ENCODE data around the gene PGA3.
"Not testable (repeated sequence)": the region's sequence is repeated elsewhere in the genome, so short reads cannot be mapped to it uniquely, and the experiment has no call there.

Gene PGA3

GRCh38 chr11:61170566-61170965, 32.7 kb upstream of the PGA3 start:
- no peak for DNase-seq (ENCODE audit: low read depth in 2 of 3, low spot score in 1 of 3)

DNA sequence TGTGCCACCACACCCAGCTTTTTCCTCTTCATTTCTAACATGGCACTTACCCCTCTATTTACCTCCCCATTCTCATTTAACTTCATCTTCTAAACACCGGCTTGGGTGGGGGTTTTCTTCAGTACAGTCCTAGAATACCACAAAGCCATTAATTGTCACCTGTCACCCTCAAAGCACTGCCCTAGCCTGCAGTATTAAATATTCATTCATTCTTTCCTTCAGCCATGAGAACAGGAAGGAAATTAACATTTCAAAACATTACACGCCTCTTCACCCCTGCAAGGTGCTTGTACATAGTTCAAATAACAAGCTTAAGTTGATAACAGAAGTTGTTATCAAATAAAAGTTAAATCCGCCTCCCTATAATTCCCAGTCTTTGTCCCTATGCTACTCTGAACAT, 31.4 kb upstream of the PGA3 start:
- DNase-seq (ENCODE audit: low read depth in 2 of 3, low spot score in 1 of 3) = no peak

- DNase-seq (ENCODE audit: low read depth in 2 of 3, low spot score in 1 of 3) = no peak
These were observed 31.0 kb upstream of the PGA3 start for GRCh38 chr11:61172356-61172755.

DNA sequence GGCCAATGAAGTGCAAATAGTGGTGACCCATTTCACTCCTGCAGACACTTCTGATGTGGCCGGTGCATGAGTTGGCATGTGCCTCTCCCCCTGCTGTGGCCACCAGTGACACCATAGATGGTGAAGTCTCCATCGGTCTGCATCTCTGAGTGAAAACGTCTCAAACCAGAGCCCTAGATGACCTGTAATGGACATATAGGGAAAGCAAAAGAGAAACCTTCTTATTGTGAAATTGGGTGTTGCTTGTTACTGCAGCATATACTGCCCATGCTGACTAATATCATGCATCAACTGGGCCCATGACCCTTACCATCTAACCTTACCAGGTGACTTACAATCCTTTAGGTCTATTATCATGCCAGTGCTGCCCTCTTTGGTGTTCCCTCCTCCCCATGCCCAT, 30.4 kb upstream of the PGA3 start:
- DNase-seq (ENCODE audit: low read depth in 2 of 3, low spot score in 1 of 3) = no peak

- DNase-seq (ENCODE audit: low read depth in 2 of 3, low spot score in 1 of 3) = no peak
These were observed 29.9 kb upstream of the PGA3 start for GRCh38 chr11:61173456-61173855.

GRCh38 chr11:61174273-61174672, 29.0 kb upstream of the PGA3 start:
- DNase-seq (ENCODE audit: low read depth in 2 of 3, low spot score in 1 of 3) = no peak

DNA sequence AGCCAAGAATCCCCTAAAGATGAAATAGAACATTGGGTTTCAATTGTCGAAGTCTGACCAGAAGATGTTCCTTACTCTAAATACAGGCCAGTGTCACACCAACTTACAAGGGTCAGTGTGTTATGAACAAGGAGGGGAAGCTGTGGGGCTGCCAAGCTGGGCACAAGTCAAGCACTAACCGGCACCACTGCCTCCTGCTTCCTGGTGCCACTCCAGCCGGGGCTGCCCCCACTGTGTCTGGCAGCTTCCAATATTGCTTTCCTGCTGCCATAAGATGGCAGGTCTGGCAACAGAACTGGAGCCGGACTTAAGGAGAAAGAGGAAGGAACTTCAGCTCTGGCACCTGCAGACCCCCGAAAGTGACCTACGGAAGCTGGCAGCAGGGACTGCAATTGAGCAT, 28.4 kb upstream of the PGA3 start:
- no peak for DNase-seq (ENCODE audit: low read depth in 2 of 3, low spot score in 1 of 3)

GRCh38 chr11:61176446-61176845, 26.9 kb upstream of the PGA3 start:
- no peak for DNase-seq (ENCODE audit: low read depth in 2 of 3, low spot score in 1 of 3)

- DNase-seq (ENCODE audit: low read depth in 2 of 3, low spot score in 1 of 3) = not testable (repeated sequence)
These were observed 23.1 kb upstream of the PGA3 start for GRCh38 chr11:61180205-61180604.

- DNase-seq (ENCODE audit: low read depth in 2 of 3, low spot score in 1 of 3) = no peak
These were observed 21.8 kb upstream of the PGA3 start for GRCh38 chr11:61181489-61181888.

DNA sequence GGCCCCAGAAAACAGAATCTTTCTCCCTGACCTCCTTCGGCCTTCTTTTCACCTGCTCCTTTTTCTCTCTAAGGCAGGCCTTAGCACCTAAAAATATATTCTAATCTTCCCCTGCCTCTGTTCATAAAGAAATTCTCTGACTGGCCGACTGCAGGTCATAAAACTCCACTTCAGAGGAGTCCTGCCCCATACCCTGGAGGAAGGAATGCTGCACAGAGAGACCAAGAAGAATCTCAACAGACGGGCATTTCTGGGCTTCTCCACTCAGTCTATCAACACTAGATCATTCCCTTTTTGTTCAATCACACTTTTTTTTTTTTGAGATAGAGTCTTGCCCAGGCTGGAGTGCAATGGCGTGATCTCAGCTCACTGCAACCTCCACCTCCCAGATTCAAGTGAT, 19.7 kb upstream of the PGA3 start:
- DNase-seq (ENCODE audit: low read depth in 2 of 3, low spot score in 1 of 3) = no peak

- DNase-seq (ENCODE audit: low read depth in 2 of 3, low spot score in 1 of 3) = no peak
These were observed 16.8 kb upstream of the PGA3 start for GRCh38 chr11:61186504-61186903.

- peak; percentile 62 to 84 (median 75) for DNase-seq (ENCODE audit: low read depth in 2 of 3, low spot score in 1 of 3)
These were observed 15.7 kb upstream of the PGA3 start for GRCh38 chr11:61187505-61188130.

- no peak for DNase-seq (ENCODE audit: low read depth in 2 of 3, low spot score in 1 of 3)
These were observed 13.4 kb upstream of the PGA3 start for GRCh38 chr11:61189933-61190332.

- no peak for DNase-seq (ENCODE audit: low read depth in 2 of 3, low spot score in 1 of 3)
These were observed 9.7 kb upstream of the PGA3 start for GRCh38 chr11:61193596-61193995.

- no peak for DNase-seq (ENCODE audit: low read depth in 2 of 3, low spot score in 1 of 3)
These were observed 9.1 kb upstream of the PGA3 start for GRCh38 chr11:61194169-61194671.

GRCh38 chr11:61194981-61195695, 8.2 kb upstream of the PGA3 start:
- no peak for DNase-seq (ENCODE audit: low read depth in 2 of 3, low spot score in 1 of 3)

GRCh38 chr11:61195719-61196118, 7.6 kb upstream of the PGA3 start:
- no peak for DNase-seq (ENCODE audit: low read depth in 2 of 3, low spot score in 1 of 3)

GRCh38 chr11:61198361-61198760, 5.0 kb upstream of the PGA3 start:
- DNase-seq (ENCODE audit: low read depth in 2 of 3, low spot score in 1 of 3) = no peak

- DNase-seq (ENCODE audit: low read depth in 2 of 3, low spot score in 1 of 3) = no peak
These were observed 4.3 kb upstream of the PGA3 start for GRCh38 chr11:61198948-61199523.

GRCh38 chr11:61201476-61201875, 1.8 kb upstream of the PGA3 start:
- no peak for DNase-seq (ENCODE audit: low read depth in 2 of 3, low spot score in 1 of 3)

- DNase-seq (ENCODE audit: low read depth in 2 of 3, low spot score in 1 of 3) = not testable (repeated sequence)
These were observed 558 bp downstream of the PGA3 start for GRCh38 chr11:61203873-61204272.

All from stimulated activated CD4-positive, alpha-beta T cell treated with anti-CD3 and anti-CD28 coated beads, Interleukin-12 subunit alpha, Interleukin-12 subunit beta, amount 100 ng/mL, for 48 hours (primary cell).